Osteoblast (primary cell): ENCODE data around the gene BLOC1S3. TPM values are rescaled to one million over a fixed set of nuclear protein-coding genes. Genes with fewer than 3 reads are reported as not detected.

ENCODE experiments used
- DNase-seq: peaks from one replicate; pipeline ENCODE4 v3.0.0; 2011; ENCODE audit warnings: low spot score, mixed read lengths; ENCODE audit not compliant: insufficient read length; ENCODE audit errors: missing footprints
- H2AFZ ChIP-seq: 2 replicates; pipeline ENCODE4 v1.6.0; 2011; ENCODE audit warnings: mild to moderate bottlenecking, low read length
- H3K27ac ChIP-seq: 2 replicates; pipeline ENCODE4 v1.5.1; 2011; ENCODE audit warnings: mild to moderate bottlenecking, low read depth, low read length, moderate library complexity
- H3K27me3 ChIP-seq: 2 replicates; pipeline ENCODE4 v1.6.0; 2012; ENCODE audit warnings: mild to moderate bottlenecking, control low read depth, inconsistent platforms, low read length, moderate library complexity; ENCODE audit not compliant: insufficient read depth
- H3K36me3 ChIP-seq: 2 replicates; pipeline ENCODE4 v1.5.1; 2011; ENCODE audit warnings: mild to moderate bottlenecking, low read length, control low read depth, moderate library complexity; ENCODE audit not compliant: insufficient read depth
- H3K4me1 ChIP-seq: 2 replicates; pipeline ENCODE4 v1.5.1; 2011; ENCODE audit warnings: mild to moderate bottlenecking, low read length, control low read depth, moderate library complexity; ENCODE audit not compliant: insufficient read depth
- H3K4me2 ChIP-seq: 2 replicates; pipeline ENCODE4 v1.6.0; 2011; ENCODE audit warnings: mild to moderate bottlenecking, low read length; ENCODE audit not compliant: insufficient read depth
- H3K4me3 ChIP-seq: fragments of 200-600 bp; sonication (generic); 3 replicates; pipeline ENCODE4 v1.5.1; 2012; ENCODE audit warnings: mild to moderate bottlenecking, low read length, inconsistent platforms; ENCODE audit not compliant: insufficient read depth
- H3K79me2 ChIP-seq: 2 replicates; pipeline ENCODE4 v1.6.0; 2012; ENCODE audit warnings: mild to moderate bottlenecking, low read length, control low read depth, inconsistent platforms; ENCODE audit not compliant: insufficient read depth
- H3K9me3 ChIP-seq: 2 replicates; pipeline ENCODE4 v1.5.1; 2011; ENCODE audit warnings: low read depth, low read length, control low read depth
- H4K20me1 ChIP-seq: 2 replicates; pipeline ENCODE4 v1.6.0; 2012; ENCODE audit warnings: mild to moderate bottlenecking, low read length, control low read depth; ENCODE audit not compliant: insufficient read depth
- total RNA-seq: library from RNA; depleted of rRNA; stranded (reverse); fragments of >200 nt; gene quantifications from 2 replicates; pipeline ENCODE4 v1.2.3, GENCODE V29; 2012
- TF ChIP-seq, protein P1 (sequence below): IDR thresholded peaks from 2 replicates; pipeline ENCODE4 v1.5.1; 2011; ENCODE audit warnings: mild to moderate bottlenecking, low read depth, low read length, moderate library complexity; ENCODE audit errors: extremely low read depth

The BLOC1S3 gene
- total RNA-seq, 1 donor = 7.2 TPM

DNA sequence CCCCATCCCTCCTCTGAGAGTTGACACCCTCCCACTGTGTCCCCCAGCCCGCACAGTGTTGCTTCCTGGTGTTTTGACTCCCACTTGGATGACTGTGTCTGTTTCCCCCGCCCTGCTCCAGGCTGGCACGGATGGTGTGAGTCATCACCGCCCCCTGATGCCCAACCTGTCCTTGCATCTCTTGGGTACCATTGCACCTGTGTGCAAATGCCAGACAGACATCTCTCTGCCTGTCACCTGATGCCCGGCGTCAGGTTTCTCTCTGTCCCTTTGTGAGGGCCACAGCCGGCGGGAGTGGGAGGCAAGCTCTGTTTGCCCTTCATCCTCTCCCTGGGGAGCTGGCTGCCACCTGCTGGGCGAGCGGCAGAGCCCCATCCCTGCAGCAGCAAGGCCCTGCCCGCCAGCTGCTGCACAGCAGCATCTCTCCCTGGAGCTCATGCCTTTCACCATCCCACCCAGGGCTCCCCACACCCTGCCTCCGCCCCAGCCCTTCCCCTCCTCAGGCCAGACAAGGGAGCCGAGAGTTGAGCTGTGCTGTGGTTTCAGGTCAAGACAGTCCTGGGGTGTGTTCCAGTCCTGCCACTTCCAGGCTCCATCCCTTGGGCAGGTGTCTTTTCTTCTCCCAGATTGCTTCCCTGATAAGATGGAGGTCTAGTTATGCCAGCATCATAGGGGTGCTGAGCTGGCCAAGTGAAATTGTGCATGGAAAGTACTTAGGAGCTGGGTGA lies 47.5 kb upstream of the BLOC1S3 start:
- no peak overlapping the region for H3K4me2 ChIP-seq
- DNase-seq = peak; percentile 75
- H3K36me3 ChIP-seq = no peaks in the 10 kb centered on the region
- H3K27me3 ChIP-seq = no peaks in the 10 kb centered on the region
- peaks cover 59% of the 10 kb centered on the region for H4K20me1 ChIP-seq
- TF ChIP-seq, protein P1, sequence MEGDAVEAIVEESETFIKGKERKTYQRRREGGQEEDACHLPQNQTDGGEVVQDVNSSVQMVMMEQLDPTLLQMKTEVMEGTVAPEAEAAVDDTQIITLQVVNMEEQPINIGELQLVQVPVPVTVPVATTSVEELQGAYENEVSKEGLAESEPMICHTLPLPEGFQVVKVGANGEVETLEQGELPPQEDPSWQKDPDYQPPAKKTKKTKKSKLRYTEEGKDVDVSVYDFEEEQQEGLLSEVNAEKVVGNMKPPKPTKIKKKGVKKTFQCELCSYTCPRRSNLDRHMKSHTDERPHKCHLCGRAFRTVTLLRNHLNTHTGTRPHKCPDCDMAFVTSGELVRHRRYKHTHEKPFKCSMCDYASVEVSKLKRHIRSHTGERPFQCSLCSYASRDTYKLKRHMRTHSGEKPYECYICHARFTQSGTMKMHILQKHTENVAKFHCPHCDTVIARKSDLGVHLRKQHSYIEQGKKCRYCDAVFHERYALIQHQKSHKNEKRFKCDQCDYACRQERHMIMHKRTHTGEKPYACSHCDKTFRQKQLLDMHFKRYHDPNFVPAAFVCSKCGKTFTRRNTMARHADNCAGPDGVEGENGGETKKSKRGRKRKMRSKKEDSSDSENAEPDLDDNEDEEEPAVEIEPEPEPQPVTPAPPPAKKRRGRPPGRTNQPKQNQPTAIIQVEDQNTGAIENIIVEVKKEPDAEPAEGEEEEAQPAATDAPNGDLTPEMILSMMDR = peak; percentile 12
- peaks cover 89% of the 10 kb centered on the region for H3K79me2 ChIP-seq
- H3K27ac ChIP-seq = no peak overlapping the region
- peaks cover 3% of the 10 kb centered on the region for H3K4me1 ChIP-seq
- no peaks in the 10 kb centered on the region for H3K9me3 ChIP-seq
- H3K4me3 ChIP-seq = no peak overlapping the region
- H2AFZ ChIP-seq = no peak overlapping the region

DNA sequence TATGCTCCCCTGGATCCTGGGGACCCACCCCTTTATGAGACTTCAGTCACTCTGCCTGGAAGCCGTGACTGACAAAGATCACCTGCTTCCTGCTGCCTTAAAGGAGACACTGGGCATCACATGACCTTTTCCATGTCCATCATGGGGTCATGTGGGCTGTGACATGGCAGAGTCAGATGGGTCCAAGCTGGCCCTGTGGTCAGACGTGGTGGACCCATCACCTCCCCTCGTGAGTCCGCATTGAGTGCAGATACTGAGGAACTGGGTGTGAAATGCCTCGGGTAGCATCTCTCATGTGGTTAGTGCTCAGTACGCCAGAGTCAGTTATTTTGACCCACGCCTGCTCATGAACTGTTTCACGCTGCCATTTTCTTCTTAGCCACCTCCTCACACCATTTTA lies 44.9 kb upstream of the BLOC1S3 start:
- Histone ChIP-seq H3K36me3 (no peaks in the 10 kb centered on the region), H3K9me3 (no peaks in the 10 kb centered on the region), H2AFZ (no peak overlapping the region), H3K4me1 (peaks cover 3% of the 10 kb centered on the region), H3K79me2 (peaks cover 91% of the 10 kb centered on the region), H3K4me2 (no peak overlapping the region), H3K27ac (no peak overlapping the region), H4K20me1 (peaks cover 56% of the 10 kb centered on the region), H3K27me3 (no peaks in the 10 kb centered on the region), H3K4me3 (no peak overlapping the region)
- TF ChIP-seq, protein P1 = no peak
- DNase-seq = peak; percentile 37

DNA sequence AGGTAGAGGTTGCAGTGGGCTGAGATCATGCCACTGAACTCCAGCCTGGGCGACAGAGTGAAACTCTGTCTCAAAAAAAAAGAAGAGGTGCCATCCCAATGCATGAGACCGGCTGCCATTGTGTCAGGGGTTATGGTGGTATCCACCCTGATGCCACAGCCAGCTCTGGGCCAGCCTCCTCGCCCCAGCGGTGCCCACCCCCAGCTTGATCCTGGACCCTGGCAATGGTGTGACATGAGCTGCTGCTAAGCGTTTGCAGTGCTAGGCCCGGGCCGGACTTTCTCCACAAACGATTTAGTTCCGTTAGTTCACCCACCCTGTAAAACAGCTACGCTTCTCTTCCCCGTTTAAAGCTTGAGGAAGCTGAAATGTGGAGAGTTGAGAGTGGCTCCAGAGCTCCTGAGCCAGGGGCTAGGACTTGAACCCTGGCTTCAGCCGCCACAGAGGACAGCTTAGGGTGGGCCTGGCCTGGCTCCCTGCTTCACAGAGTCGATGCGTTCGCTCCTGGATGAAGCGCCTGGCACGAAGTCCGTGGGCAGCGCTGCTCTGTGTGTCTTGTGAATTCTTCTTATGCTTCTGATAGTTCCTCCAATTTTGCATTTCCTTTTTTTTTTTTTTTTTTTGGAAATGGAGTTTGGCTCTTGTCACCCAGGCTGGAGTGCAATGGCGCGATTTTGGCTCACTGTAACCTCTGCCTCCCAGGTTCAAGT lies 43.3 kb upstream of the BLOC1S3 start:
- Histone ChIP-seq H4K20me1 (peaks cover 42% of the 10 kb centered on the region), H3K4me1 (peaks cover 3% of the 10 kb centered on the region), H3K79me2 (peaks cover 86% of the 10 kb centered on the region), H3K27me3 (no peaks in the 10 kb centered on the region), H3K27ac (no peak overlapping the region), H3K36me3 (no peaks in the 10 kb centered on the region), H3K4me3 (no peak overlapping the region), H3K4me2 (no peak overlapping the region), H3K9me3 (no peaks in the 10 kb centered on the region), H2AFZ (no peak overlapping the region)
- peak; percentile 58 for DNase-seq
- TF ChIP-seq, protein P1 = no peak

DNA sequence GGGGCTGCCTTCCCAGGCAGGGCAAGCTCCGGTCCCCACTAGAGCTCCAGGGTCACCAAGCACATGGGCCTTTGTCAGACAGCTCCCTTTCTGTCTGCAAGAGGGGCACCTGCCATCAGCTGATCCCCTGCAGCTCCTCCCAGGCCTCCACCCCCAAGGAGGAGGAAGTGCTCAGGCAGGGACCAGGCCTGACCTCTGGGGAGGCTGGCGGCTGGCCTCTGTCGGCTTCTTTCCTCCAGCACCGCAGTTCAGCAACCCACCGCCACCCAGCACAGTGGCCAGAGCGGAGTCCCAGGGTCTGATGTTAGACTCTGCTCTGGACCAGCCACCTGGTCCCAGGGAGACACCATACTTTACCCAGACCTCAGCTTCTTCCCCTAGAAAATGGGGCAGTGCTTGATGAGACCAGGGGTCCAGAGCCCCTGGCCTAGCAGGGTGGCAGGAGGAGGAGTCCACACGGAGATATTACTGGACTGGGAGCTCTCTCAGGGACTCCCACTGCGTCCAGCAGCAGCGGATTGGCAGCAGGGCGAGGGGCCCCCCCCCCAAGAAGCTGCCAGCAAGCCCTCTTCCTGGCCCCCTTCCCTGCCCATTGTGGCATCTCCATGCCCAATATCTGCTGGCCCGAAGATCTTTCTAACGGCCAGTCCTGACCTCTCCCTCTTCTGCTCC lies 41.9 kb upstream of the BLOC1S3 start:
- H3K27ac ChIP-seq = no peak overlapping the region
- DNase-seq = peak; percentile 69
- H3K79me2 ChIP-seq = peaks cover 74% of the 10 kb centered on the region
- no peaks in the 10 kb centered on the region for H3K4me1 ChIP-seq
- no peak overlapping the region for H2AFZ ChIP-seq
- peaks cover 29% of the 10 kb centered on the region for H4K20me1 ChIP-seq
- no peak overlapping the region for H3K4me2 ChIP-seq
- TF ChIP-seq, protein P1 = no peak
- H3K27me3 ChIP-seq = no peaks in the 10 kb centered on the region
- no peaks in the 10 kb centered on the region for H3K9me3 ChIP-seq
- no peaks in the 10 kb centered on the region for H3K36me3 ChIP-seq
- no peak overlapping the region for H3K4me3 ChIP-seq
